ENCODE data around the gene AUNIP. TPM values are rescaled to one million over a fixed set of nuclear protein-coding genes. Genes with fewer than 3 reads are reported as not detected.

The AUNIP gene
- total RNA-seq, 4 donors from 2014 or later, result not detected

DNA sequence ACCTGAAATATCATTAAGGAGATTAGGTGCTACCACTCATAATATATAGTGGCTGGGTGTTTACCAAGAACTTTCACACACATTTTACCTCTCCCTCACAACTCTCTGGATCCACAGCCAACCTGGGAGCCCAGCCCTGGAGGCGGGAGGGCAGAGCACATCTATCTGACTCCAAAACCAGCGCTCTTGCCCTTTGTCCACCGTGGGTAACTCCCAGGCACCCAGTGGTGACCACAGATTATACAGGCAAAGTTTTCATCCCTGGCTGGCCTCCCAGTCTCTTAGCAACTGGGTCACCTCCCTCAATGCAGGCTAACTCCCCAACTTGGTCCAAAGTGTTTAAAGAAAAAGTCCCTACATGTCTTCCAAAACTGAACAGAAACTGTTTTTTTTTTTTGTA is 13.9 kb upstream of the AUNIP start:
- Histone ChIP-seq H3K36me3 (no peaks in the 10 kb centered on the region), H3K27ac (peak overlapping the region in 1 of 3 donors; percentile 3), H3K27me3 (no peaks in the 10 kb centered on the region), H3K4me3 (replicated peaks in 1 of 3) (no peak overlapping the region), H3K9me3 (no peaks in the 10 kb centered on the region), H3K4me1 (peaks cover 17 to 32% of the 10 kb centered on the region in 2 donors)
- peak in 1 of 2 donors; percentile 11 for DNase-seq
- no peak for TF ChIP-seq POLR2A (IDR thresholded peaks at IDR 0.05)
- TF ChIP-seq, protein P1, sequence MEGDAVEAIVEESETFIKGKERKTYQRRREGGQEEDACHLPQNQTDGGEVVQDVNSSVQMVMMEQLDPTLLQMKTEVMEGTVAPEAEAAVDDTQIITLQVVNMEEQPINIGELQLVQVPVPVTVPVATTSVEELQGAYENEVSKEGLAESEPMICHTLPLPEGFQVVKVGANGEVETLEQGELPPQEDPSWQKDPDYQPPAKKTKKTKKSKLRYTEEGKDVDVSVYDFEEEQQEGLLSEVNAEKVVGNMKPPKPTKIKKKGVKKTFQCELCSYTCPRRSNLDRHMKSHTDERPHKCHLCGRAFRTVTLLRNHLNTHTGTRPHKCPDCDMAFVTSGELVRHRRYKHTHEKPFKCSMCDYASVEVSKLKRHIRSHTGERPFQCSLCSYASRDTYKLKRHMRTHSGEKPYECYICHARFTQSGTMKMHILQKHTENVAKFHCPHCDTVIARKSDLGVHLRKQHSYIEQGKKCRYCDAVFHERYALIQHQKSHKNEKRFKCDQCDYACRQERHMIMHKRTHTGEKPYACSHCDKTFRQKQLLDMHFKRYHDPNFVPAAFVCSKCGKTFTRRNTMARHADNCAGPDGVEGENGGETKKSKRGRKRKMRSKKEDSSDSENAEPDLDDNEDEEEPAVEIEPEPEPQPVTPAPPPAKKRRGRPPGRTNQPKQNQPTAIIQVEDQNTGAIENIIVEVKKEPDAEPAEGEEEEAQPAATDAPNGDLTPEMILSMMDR (IDR thresholded peaks at IDR 0.05), result no peak
- WGBS, 2 donors, result 73 to 86% methylated on average over 3 of the region's 3 CpGs
- intact Hi-C loops (cut with DNase I), result no loop called here

DNA sequence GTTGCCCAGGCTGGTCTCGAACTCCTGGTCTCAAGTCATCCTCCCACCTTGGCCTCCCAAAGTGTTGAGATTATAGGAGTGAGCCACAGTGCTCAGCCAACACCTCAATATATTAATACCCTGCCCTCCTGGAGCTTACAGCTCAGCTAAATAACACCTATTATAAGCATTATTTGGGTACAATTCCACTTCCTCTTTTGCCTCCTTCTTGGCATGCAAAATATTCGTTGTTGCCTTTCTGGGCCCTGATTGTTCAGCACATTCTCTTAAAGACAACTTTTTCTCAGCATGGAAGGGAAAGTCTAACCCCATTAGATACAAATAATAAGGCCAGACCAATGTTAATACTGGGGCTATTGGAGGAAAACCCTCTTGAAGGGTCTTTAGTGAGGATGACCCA is 13.5 kb upstream of the AUNIP start:
- no peaks in the 10 kb centered on the region for H3K27me3 ChIP-seq
- no peaks in the 10 kb centered on the region for H3K36me3 ChIP-seq
- H3K4me3 ChIP-seq (replicated peaks in 1 of 3), result no peak overlapping the region
- WGBS, 2 donors, result 79 to 81% methylated on average over 2 of the region's 2 CpGs
- no peak for TF ChIP-seq POLR2A (IDR thresholded peaks at IDR 0.05)
- TF ChIP-seq, protein P1 (IDR thresholded peaks at IDR 0.05), result no peak
- H3K9me3 ChIP-seq, result no peaks in the 10 kb centered on the region
- intact Hi-C loops (cut with DNase I), result no loop called here
- peaks cover 17 to 32% of the 10 kb centered on the region in 2 donors for H3K4me1 ChIP-seq
- no peak for DNase-seq
- H3K27ac ChIP-seq, result peak overlapping the region in 1 of 3 donors; percentile 3

DNA sequence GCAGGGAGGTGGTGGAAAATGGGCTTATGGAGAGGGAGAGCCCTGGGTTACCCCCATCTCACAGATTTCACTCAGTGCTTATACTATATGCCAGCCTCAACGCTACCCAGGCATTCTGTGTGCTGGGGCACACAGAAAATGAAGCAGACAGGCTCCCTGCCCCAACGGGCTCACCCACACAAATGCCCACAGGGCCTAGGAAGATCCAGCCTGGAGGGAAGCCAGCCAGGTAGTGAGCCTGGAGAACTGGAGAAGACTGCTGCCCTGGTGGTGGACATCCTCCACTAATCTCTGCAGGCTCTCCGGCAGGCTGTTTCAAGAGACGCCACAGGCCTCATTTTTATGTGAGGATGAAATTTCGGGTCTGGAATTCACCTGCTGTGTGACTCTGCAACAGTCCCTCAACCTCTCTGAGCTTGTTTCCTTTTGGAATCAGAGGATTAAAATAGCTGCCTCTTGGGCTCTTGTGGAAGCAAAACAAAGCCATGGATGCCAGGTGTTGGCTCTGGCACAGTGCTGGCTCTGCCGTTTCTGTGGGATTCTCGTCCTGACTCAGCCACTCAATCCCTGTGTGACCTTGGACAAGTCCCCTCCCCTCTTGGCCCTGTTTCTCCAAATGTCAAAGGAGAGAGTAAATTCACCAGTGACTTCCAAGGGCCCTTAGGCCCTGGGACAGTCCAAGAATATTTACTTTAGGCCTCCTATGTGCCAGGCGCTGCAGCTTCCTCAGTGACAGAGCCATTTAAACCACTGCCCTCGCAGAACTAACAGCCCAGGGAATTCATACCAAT is 12.6 kb upstream of the AUNIP start:
- TF ChIP-seq, protein P1 (IDR thresholded peaks at IDR 0.05), result no peak
- no peak for TF ChIP-seq POLR2A (IDR thresholded peaks at IDR 0.05)
- Histone ChIP-seq H3K27ac (peak overlapping the region in 2 of 3 donors; percentile 3 to 32), H3K4me3 (replicated peaks in 1 of 3) (no peak overlapping the region), H3K4me1 (peaks cover 17 to 32% of the 10 kb centered on the region in 2 donors), H3K9me3 (no peaks in the 10 kb centered on the region), H3K27me3 (no peaks in the 10 kb centered on the region), H3K36me3 (no peaks in the 10 kb centered on the region)
- 67 to 71% methylated on average over 9 of the region's 9 CpGs for WGBS, 2 donors
- peak; percentile 63 to 80 for DNase-seq
- intact Hi-C loops (cut with DNase I), result no loop called here

DNA sequence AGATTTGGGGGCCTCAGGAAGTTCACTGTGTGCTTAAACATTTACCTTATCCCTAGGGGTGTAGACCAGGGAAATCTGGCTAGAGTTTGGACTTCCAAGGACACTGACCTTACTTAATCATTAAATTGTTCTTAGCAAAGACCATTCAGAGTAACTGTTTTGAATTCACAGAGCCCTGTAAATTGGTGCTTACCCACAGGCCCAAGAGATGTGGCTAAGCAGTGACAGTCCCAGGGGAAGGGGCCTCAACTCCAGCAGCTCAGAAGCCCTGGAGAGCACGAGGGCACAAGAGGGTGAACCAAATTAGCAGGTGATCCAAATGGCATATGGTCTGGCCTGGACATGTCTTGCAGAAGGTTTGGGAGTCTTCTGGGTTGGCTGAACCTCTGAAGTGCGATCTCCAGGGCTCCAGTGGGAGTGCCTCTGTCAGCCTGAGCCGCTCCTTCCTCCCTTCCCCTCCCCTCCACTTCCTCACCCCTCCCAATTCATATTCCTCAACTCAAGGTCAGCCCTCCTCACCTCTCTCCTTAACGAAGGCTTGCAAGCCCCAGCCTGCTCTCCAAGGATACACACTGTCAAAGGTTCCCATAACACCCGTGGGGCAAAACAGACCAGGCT is 11.9 kb upstream of the AUNIP start:
- H3K27ac ChIP-seq, result peak overlapping the region in 1 of 3 donors; percentile 32
- intact Hi-C loops (cut with DNase I), result no loop called here
- H3K9me3 ChIP-seq, result no peaks in the 10 kb centered on the region
- no peak overlapping the region for H3K4me3 ChIP-seq (replicated peaks in 1 of 3)
- TF ChIP-seq, protein P1 (IDR thresholded peaks at IDR 0.05), result no peak
- TF ChIP-seq POLR2A (IDR thresholded peaks at IDR 0.05), result no peak
- no peaks in the 10 kb centered on the region for H3K27me3 ChIP-seq
- no peaks in the 10 kb centered on the region for H3K36me3 ChIP-seq
- WGBS, 2 donors, result 28 to 41% methylated on average over 4 to 5 of the region's 5 CpGs
- peak in 1 of 2 donors; percentile 25 for DNase-seq
- peaks cover 14 to 32% of the 10 kb centered on the region in 2 donors for H3K4me1 ChIP-seq

DNA sequence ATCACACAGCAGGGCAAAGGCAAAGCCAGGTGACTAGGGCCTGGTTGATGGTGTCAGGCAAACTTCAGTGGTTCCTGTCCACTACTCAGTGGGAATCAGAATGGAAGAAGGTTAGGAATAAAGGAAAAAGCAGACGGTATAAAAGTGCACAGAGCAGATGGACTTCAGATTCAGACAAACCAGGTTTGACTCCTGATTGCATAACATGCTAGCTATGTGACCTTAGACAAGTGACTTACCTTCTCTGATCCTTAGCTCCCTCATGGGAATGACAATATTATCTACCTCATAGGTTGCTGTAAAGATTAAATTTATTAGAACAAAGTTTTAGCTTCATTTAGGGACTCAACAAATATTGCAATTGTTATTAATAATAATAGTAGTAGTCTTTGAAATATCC is 11.4 kb upstream of the AUNIP start:
- intact Hi-C loops (cut with DNase I), result no loop called here
- TF ChIP-seq POLR2A (IDR thresholded peaks at IDR 0.05), result no peak
- TF ChIP-seq, protein P1 (IDR thresholded peaks at IDR 0.05), result no peak
- Histone ChIP-seq H3K27me3 (no peaks in the 10 kb centered on the region), H3K4me3 (replicated peaks in 1 of 3) (no peak overlapping the region), H3K27ac (no peak overlapping the region), H3K9me3 (no peaks in the 10 kb centered on the region), H3K36me3 (no peaks in the 10 kb centered on the region), H3K4me1 (peaks cover 9 to 29% of the 10 kb centered on the region in 2 donors)
- DNase-seq, result no peak
- 90 to 91% methylated on average over 1 of the region's 1 CpG for WGBS, 2 donors
